Activated CD4-positive, alpha-beta T cell treated with anti-CD3 and anti-CD28 coated beads, Interleukin-2, amount 50 U/mL, for 24 hours (primary cell): ENCODE measurements around the gene DOCK2.
"Not testable (repeated sequence)": the region's sequence is repeated elsewhere in the genome, so short reads cannot be mapped to it uniquely, and the experiment has no call there.

Experiments used
- DNase-seq, 2 donors: peaks; one replicate each; pipeline ENCODE4 v3.0.0-alpha.2; 2020; ENCODE audit warnings: low read depth in 1 of 2, low spot score in 1 of 2

DOCK2 gene

DNA sequence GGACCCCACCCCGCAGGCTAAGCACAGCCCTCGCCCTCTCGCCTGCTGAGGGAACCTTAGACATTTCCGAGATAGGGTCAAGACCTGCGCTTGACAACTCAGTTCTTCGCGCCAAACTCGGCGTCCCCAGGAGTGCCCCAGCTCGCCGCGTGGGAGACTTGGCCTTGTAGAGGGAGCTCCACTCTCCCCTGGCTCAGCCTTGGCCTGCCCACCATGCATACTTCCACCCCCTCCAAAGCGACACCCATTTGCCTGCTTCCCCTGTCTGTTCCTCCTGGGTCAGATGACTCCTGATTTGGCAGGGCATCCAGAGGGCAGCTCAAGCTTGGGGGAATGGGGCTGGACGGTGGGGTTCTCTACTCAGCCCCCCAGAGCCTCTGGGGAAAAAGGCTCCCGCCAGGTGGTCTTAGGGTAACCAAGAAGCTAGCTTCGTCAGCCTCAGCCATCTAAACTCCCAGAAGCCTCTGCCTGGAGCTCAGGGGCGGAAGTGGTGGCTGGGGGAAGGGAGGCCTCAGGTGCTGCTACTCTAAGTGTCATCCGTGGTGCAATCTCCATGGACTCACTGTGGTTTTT, 560 bp downstream of the DOCK2 start:
- DNase-seq, result peak; percentile 37 to 64

- DNase-seq, result no peak
Measured at GRCh38 chr5:169641253-169641652, 4.2 kb downstream of the DOCK2 start.

DNA sequence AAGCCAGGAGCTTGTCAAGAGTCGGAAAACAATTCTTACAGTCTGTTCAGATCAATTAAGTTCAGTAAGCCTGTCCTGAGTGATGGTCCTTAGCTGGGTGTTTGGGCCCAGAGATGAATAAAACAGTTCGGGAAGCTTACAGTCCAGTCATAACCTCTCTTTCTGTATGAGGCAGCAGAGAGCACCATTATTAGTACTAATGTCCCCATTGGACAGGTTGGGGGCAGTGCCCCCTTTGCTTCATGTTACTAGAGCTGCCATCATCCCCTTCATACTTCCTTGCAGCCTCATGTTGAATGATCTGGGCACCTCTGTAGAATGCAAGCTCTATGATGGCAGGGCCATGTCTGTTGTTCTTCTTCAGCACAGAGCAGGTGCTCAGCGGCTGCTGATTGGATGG, 9.8 kb downstream of the DOCK2 start:
- DNase-seq, result no peak

GRCh38 chr5:169647566-169647965, 10.5 kb downstream of the DOCK2 start:
- no peak for DNase-seq

- no peak for DNase-seq
Measured at GRCh38 chr5:169648725-169649310, 11.7 kb downstream of the DOCK2 start.

GRCh38 chr5:169649486-169649885, 12.4 kb downstream of the DOCK2 start:
- no peak for DNase-seq

DNA sequence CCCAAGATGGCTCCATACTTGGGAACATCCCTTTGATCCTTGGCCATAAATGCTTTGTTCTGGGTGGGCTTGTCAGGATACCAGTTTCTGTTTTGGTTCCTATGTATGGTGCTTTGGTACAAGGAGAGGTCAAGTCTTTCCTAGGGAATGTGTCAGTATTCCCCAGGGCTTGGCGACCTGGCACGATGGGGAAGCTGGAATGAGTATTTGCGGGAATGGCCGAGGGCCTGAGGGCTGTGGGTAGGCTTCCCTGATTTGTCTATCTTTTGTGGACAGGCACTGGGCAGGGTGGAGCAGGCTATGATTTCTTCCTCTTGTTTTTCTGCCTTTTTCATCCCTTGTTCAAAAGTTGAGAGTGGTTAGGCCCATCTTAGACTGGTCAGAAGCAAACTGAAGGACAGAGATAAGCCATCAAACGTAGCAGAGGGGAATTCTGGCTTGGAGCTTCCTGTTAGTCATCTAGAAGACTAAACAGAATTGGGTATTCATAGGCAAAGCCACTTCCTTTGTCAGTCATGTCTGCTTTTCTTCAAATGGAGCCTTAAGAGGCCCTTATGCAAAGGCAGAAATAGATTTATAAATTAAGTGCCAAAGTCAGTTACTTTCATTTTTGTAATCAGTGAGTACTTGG, 13.7 kb downstream of the DOCK2 start:
- DNase-seq, result peak in 1 of 2 donors; percentile 26

DNA sequence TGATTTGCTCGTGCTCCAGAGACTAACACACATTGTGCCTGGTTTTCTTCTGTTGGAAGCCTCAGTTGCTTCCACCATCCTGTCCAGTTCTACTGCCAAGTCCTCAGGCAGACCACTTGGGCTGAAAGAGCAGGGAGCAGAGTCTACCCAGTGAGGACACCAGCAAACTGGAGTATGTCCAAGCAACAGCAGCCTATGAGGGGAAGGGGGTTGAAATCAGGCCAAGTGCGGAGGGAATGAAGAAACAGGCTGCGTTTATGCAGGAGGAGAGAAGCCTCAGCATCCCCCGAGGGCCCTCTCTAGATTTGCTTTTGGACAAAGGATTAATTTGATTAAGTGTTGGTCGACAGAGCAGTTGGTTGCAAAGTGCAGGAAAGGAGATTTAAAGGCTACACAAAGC, 14.5 kb downstream of the DOCK2 start:
- no peak for DNase-seq

DNA sequence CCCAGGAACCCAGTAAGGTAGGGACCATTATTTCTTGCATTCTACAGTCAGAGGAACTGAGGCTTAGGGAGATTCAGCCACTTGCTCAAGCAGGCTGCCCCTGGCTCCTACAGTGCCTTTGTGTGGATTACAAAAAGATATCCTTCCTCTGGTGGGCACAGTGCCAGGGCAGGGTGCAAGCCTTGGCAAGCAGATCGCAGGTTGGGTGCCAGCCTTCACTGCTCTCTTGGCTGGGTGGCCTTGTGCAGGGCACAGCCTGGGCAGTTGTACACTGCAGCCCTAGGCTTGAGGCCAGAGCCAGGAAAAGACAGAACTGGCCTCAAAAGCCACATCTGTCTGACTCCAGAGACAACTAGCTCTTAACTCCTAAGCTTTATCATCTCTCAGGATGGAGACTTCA, 15.0 kb downstream of the DOCK2 start:
- DNase-seq, result no peak

GRCh38 chr5:169653091-169653490, 16.0 kb downstream of the DOCK2 start:
- DNase-seq, result no peak

DNA sequence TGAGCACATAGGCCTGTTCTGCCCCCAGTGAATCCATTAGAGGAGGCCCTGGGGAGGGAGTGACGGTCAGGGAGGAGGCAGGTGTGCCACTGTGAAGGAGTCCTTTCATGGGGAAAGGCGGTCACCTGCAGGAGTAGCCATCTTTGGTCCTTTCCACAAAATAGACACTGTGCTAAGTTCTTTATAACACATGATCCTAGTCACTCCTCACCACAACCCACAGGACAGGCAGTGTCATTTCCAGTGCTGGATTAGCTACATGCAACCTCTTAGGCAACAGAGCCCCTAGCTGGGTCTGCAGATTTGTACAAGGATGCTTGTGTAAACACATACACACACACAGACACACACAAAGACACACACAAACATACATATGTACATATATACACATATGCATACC, 18.3 kb downstream of the DOCK2 start:
- DNase-seq, result no peak

DNA sequence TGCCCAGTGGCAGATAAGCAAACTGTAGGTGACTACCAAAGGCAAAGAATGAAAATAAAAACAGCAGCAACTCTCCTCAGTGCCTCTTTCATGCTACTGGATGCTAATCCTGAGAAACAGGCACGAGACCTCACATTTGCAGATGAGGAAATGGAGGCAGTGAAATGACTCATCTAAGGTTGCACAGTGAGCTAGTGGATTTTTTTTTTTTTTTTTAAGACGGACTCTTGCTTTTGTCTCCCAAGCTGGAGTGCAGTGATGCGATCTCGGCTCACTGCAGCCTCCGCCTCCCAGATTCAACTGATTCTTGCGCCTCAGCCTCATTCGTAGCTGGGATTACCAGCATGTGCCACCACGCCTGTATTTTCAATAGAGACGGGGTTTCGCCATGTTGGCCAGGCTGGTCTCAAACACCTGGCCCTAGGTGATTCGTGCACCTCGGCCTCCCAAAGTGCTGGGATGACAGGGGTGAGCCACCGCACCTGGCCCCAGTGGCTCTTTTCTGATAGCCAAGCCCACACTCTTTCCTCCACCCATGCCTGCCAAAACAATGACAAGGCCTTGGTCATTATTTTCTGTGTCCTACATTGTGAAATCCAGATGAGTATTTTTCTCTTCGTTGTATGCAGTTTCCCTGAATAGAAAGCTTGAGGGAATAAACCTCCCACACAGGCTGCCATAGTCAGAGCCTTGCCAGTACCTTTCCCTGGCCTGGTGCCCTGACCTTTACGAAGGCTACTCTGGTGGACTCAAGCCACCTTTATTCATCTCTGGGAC, 19.2 kb downstream of the DOCK2 start:
- DNase-seq, result no peak

GRCh38 chr5:169657127-169657526, 20.1 kb downstream of the DOCK2 start:
- DNase-seq, result no peak

- not testable (repeated sequence) for DNase-seq
Measured at GRCh38 chr5:169662451-169662850, 25.4 kb downstream of the DOCK2 start.

GRCh38 chr5:169663537-169663936, 26.5 kb downstream of the DOCK2 start:
- no peak for DNase-seq

GRCh38 chr5:169666365-169666764, 29.3 kb downstream of the DOCK2 start:
- DNase-seq, result no peak

DNA sequence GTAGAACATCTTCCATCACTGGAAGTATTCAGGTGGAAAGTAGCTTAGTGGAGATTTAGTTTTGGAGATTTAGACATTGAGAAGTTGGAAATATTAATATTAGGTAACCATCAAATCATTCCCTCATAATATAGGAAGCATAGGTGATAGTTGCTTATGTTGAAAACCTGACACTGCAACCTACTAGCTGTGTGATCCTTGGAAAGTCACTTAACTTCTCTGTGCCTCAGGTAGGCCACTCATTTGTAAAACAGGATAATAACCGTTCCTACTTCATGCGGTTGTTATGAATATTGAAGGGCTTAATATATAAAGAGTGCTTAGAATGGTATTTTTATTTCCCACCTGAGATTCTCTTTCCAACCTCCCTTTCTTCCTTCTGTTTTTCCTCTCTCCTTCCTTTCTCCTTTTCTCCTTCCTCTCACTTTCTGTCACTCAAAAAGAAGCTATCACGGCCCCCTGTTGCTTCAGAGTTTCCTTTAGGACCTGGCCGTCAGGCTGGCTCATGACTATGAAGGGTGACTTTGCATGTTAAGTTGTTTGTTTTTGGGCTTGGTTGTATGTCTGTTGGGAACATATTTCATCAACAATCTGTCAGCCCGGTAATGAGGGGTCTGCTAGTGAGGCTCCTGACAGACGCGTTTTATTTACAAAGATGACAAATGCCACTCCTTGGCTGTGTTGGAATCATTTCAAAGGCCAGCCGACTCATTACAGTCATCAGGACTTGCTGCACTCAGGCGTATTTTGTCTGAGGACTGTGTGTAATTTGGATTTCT, 31.0 kb downstream of the DOCK2 start:
- no peak for DNase-seq

- DNase-seq, result no peak
Measured at GRCh38 chr5:169668732-169669131, 31.7 kb downstream of the DOCK2 start.

DNA sequence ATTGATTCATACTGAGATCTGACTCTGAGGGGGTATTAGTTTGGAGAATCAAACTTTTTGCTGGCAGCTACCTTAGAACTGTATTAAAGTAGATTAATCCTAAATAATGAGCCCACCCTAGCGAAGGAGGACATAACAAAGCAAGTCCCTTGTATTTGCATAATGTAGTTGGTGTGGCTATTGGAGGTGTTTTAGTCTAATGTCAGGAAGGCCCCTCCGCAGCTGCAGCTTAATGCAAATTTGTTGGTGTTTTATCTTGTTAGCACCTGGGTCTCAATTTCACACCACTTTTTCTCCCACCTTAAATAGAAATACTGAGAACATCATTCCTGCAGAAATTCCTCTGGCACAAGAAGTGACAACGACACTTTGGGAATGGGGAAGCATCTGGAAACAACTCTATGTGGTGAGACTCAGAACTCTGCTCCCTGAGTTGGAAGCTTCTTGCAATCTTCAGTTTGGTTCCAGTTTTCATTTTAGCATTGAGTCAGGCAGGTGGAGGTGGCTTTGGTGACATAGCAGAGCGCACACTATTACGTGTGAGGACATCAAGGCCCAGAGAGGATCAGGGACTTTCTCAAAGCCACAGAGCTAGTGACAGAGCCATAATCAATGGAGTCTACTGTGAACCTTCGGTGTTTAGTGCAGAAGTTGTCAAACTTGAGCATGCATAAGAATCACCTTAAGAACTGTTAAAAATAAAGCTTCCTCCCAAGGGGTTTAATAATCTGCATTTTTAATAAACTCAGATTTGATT, 33.9 kb downstream of the DOCK2 start:
- DNase-seq, result no peak

GRCh38 chr5:169682026-169682425, 45.0 kb downstream of the DOCK2 start:
- DNase-seq, result no peak

DNA sequence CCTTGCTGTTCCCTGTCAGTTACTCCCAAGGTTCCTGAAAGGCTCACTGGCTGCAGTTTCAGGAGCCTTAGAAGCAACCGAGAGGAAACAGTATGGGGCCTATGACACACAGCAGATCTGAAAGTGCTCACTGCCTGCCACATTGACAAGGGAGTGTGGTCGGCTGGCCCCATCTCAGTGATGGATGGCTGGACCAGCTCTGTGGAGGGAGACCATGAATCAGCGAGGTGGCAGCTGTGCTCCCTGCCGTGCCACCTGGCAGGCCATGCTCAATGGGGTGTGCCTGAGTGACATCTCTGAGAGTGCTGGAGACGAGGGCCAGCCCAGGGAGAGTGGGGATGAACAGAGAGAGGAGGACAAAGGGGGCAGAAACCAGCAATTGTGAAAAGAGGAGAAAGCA, 49.1 kb downstream of the DOCK2 start:
- no peak for DNase-seq
